DOHH2 (cell line): ENCODE measurements around the gene LPIN3.

Experiments used
- CTCF ChIP-seq: fragments of 200-600 bp; sonication (generic); IDR thresholded peaks from one replicate; pipeline ENCODE4 v1.5.1; 2014; ENCODE audit warnings: antibody characterized with exemption, mild to moderate bottlenecking, low read depth, low read length; ENCODE audit not compliant: poor library complexity, severe bottlenecking
- EZH2phosphoT487 ChIP-seq: fragments of 200-600 bp; sonication (generic); IDR thresholded peaks from 2 replicates; pipeline ENCODE4 v1.6.1; 2017; ENCODE audit warnings: borderline replicate concordance, mild to moderate bottlenecking, antibody characterized with exemption, low read length, moderate library complexity, mixed read lengths

DNA sequence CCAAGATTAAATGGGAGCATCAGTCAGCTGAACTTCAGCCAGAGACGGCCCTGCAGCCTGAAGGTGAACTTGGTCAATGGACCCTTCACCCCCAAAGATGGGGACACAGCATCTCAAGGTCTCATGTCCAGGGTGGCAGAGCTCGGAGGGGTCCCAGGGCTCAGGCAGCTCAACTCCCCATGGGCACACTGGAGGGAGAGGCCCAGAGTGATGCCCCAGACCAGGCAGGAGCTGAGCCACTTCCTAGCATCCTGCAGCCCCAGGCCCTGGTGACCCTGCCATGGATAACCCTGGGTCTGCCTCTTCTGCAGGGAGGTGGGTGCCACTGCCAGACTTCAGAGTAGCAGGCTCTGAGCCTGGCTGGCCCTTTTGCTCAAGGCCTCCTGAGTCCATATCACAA, 53.5 kb downstream of the LPIN3 start:
- TF ChIP-seq CTCF = no peak
- no peak for TF ChIP-seq EZH2phosphoT487
